Osteoblast (primary cell): Measurements from ENCODE around the gene CCDC30. TPM values are rescaled to one million over a fixed set of nuclear protein-coding genes. Genes with fewer than 3 reads are reported as not detected.
A peak's percentile ranks its signal among the peaks of the same experiment; 100 is the strongest.
"Not testable (repeated sequence)": the region's sequence is repeated elsewhere in the genome, so short reads cannot be mapped to it uniquely, and the experiment has no call there.

Experiments
- DNase-seq: peaks from one replicate; pipeline ENCODE4 v3.0.0; 2011; ENCODE audit warnings: low spot score, mixed read lengths; ENCODE audit not compliant: insufficient read length; ENCODE audit errors: missing footprints
- H2AFZ ChIP-seq: 2 replicates; pipeline ENCODE4 v1.6.0; 2011; ENCODE audit warnings: mild to moderate bottlenecking, low read length
- H3K27ac ChIP-seq: 2 replicates; pipeline ENCODE4 v1.5.1; 2011; ENCODE audit warnings: mild to moderate bottlenecking, low read depth, low read length, moderate library complexity
- H3K27me3 ChIP-seq: 2 replicates; pipeline ENCODE4 v1.6.0; 2012; ENCODE audit warnings: mild to moderate bottlenecking, control low read depth, inconsistent platforms, low read length, moderate library complexity; ENCODE audit not compliant: insufficient read depth
- H3K36me3 ChIP-seq: 2 replicates; pipeline ENCODE4 v1.5.1; 2011; ENCODE audit warnings: mild to moderate bottlenecking, low read length, control low read depth, moderate library complexity; ENCODE audit not compliant: insufficient read depth
- H3K4me1 ChIP-seq: 2 replicates; pipeline ENCODE4 v1.5.1; 2011; ENCODE audit warnings: mild to moderate bottlenecking, low read length, control low read depth, moderate library complexity; ENCODE audit not compliant: insufficient read depth
- H3K4me2 ChIP-seq: 2 replicates; pipeline ENCODE4 v1.6.0; 2011; ENCODE audit warnings: mild to moderate bottlenecking, low read length; ENCODE audit not compliant: insufficient read depth
- H3K4me3 ChIP-seq: fragments of 200-600 bp; sonication (generic); 3 replicates; pipeline ENCODE4 v1.5.1; 2012; ENCODE audit warnings: mild to moderate bottlenecking, low read length, inconsistent platforms; ENCODE audit not compliant: insufficient read depth
- H3K79me2 ChIP-seq: 2 replicates; pipeline ENCODE4 v1.6.0; 2012; ENCODE audit warnings: mild to moderate bottlenecking, low read length, control low read depth, inconsistent platforms; ENCODE audit not compliant: insufficient read depth
- H3K9me3 ChIP-seq: 2 replicates; pipeline ENCODE4 v1.5.1; 2011; ENCODE audit warnings: low read depth, low read length, control low read depth
- H4K20me1 ChIP-seq: 2 replicates; pipeline ENCODE4 v1.6.0; 2012; ENCODE audit warnings: mild to moderate bottlenecking, low read length, control low read depth; ENCODE audit not compliant: insufficient read depth
- CTCF ChIP-seq: IDR thresholded peaks from 2 replicates; pipeline ENCODE4 v1.5.1; 2011; ENCODE audit warnings: mild to moderate bottlenecking, low read depth, low read length, moderate library complexity; ENCODE audit errors: extremely low read depth
- total RNA-seq: library from RNA; depleted of rRNA; stranded (reverse); fragments of >200 nt; gene quantifications from 2 replicates; pipeline ENCODE4 v1.2.3, GENCODE V29; 2012

Gene CCDC30
- total RNA-seq, 1 donor = 4.0 TPM

DNA sequence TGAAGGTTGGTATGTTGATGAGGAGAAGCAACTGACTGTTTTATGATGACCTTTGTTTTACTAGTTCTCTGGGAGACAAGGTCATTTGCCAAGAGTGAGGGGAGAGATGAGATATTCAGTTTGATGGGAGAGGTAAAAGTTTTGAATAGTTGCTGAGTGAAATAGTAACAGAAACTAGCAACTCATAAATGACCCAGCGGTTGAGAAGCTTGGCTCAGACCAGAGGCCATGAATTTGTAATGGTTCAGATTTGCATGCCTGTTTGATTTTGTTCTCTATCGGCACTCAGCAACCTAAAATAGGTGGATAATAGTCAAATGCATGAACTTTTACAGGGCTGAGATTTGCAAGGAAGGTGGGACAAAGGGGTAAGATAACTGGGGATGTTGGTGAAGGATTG is 6.6 kb downstream of the CCDC30 start:
- H3K27ac ChIP-seq = no peak overlapping the region
- no peak overlapping the region for H2AFZ ChIP-seq
- DNase-seq = no peak
- no peak for TF ChIP-seq CTCF
- no peaks in the 10 kb centered on the region for H3K27me3 ChIP-seq
- no peaks in the 10 kb centered on the region for H3K36me3 ChIP-seq
- no peaks in the 10 kb centered on the region for H4K20me1 ChIP-seq
- no peaks in the 10 kb centered on the region for H3K9me3 ChIP-seq
- no peak overlapping the region for H3K4me2 ChIP-seq
- H3K79me2 ChIP-seq = no peaks in the 10 kb centered on the region
- H3K4me1 ChIP-seq = no peaks in the 10 kb centered on the region
- no peak overlapping the region for H3K4me3 ChIP-seq

DNA sequence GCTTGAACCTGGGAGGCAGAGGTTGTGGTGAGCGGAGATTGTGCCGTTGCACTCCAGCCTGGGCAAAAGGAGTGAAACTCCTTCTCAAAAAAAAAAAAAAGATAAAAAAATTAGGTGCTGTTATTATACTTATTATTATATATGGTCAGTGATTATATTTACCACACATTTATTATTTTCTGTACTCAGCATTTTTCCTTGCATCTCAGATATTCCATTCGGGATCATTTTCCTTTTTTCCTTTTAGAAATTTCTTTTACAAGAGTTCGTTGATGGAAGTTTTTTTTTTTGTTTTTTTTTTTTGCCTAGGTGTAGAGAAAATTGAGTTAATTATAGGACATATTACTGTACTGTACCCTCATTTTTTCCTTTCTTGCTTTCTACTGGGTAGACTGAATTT is 13.5 kb downstream of the CCDC30 start:
- no peak for TF ChIP-seq CTCF
- no peaks in the 10 kb centered on the region for H3K9me3 ChIP-seq
- no peak overlapping the region for H3K27ac ChIP-seq
- no peaks in the 10 kb centered on the region for H3K4me1 ChIP-seq
- no peak overlapping the region for H2AFZ ChIP-seq
- no peaks in the 10 kb centered on the region for H3K27me3 ChIP-seq
- no peaks in the 10 kb centered on the region for H3K36me3 ChIP-seq
- H3K4me2 ChIP-seq = no peak overlapping the region
- no peak for DNase-seq
- H3K79me2 ChIP-seq = no peaks in the 10 kb centered on the region
- H3K4me3 ChIP-seq = no peak overlapping the region
- H4K20me1 ChIP-seq = no peaks in the 10 kb centered on the region

GRCh38 chr1:42477354-42477753 is 14.3 kb downstream of the CCDC30 start:
- not testable (repeated sequence) for H3K4me3 ChIP-seq, H3K36me3 ChIP-seq, H3K9me3 ChIP-seq, H3K27me3 ChIP-seq, DNase-seq, H3K27ac ChIP-seq, H3K4me2 ChIP-seq, H4K20me1 ChIP-seq, H3K79me2 ChIP-seq, H2AFZ ChIP-seq, H3K4me1 ChIP-seq

- Histone ChIP-seq H3K4me1 (no peaks in the 10 kb centered on the region), H4K20me1 (no peaks in the 10 kb centered on the region), H3K4me3 (no peak overlapping the region), H3K79me2 (no peaks in the 10 kb centered on the region), H3K27ac (no peak overlapping the region), H2AFZ (no peak overlapping the region), H3K4me2 (no peak overlapping the region), H3K36me3 (no peaks in the 10 kb centered on the region), H3K27me3 (no peaks in the 10 kb centered on the region), H3K9me3 (no peaks in the 10 kb centered on the region)
- DNase-seq = no peak
- no peak for TF ChIP-seq CTCF
Measured at GRCh38 chr1:42477775-42478174, 14.7 kb downstream of the CCDC30 start.

DNA sequence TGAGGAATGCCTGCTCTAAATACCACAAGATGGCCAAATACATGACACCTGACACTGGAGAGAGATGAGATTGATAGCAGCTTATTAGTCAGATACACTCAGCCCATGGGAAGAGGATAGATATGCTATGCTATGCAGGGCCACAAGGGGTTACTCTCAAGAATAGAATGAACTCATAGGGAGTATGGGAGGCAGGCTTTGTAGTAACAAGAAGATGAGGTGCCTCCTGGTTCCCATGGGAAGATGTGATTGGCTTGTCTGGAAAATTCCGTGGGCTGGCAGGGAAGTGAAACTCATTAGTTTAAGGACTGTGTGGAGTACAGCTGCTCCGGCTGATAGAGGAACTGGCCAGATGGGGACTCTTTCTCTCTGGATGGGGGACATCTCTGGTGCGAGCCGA is 16.5 kb downstream of the CCDC30 start:
- no peaks in the 10 kb centered on the region for H3K27me3 ChIP-seq
- no peaks in the 10 kb centered on the region for H3K36me3 ChIP-seq
- no peak overlapping the region for H2AFZ ChIP-seq
- DNase-seq = no peak
- no peaks in the 10 kb centered on the region for H3K79me2 ChIP-seq
- no peaks in the 10 kb centered on the region for H4K20me1 ChIP-seq
- peak; percentile 20 for TF ChIP-seq CTCF
- H3K4me3 ChIP-seq = no peak overlapping the region
- no peak overlapping the region for H3K4me2 ChIP-seq
- H3K4me1 ChIP-seq = peaks cover 3% of the 10 kb centered on the region
- no peaks in the 10 kb centered on the region for H3K9me3 ChIP-seq
- H3K27ac ChIP-seq = no peak overlapping the region
